NOMO-1 (cell line): ENCODE data around the gene SZT2.
"Not testable (repeated sequence)": the region's sequence is repeated elsewhere in the genome, so short reads cannot be mapped to it uniquely, and the experiment has no call there.

Experiments used
- DNase-seq, 2 experiments: peaks; one replicate each; lab custom pipeline; 2025; ENCODE audit not compliant: unreplicated experiment in 2 of 2; lab: John Stamatoyannopoulos, UW

SZT2 gene

DNA sequence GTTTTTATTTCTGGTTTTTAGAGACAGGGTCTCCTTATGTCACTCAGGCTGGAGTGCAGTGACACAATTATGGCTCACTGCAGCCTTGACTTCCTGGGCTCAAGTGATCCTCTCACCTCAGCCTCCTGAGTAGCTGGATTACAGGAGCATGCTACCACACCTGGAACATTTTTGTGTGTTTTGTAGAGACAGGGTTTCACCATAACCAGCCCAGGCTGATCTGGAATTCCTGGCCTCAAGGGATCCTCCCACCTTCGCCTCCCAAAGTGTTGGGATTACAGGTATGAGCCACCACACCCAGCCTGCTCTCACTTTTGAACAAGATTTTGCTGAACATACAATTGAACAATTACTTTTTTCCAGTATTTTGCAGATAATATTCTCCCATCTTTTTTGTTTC lies 88.0 kb downstream of the SZT2 start:
- no peak for DNase-seq

DNA sequence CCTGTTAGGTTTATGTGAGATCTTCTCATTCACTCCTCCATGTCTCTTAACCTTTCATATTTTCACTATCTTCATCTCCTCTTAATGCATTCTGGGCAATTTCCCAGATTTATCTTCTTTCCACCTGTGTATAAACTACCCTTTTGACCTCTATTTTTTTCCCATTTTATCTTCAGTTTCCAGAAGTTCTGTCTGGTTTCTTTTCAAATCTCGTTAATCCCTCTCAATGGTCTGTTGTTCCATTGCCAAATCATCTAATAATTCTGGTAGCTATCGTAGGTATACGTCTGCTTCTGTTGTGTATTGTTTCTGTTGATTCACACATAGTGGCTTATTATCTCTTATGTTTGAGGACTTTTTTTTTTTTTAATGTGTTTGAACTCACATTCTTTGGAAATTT lies 89.7 kb downstream of the SZT2 start:
- DNase-seq, result no peak

DNA sequence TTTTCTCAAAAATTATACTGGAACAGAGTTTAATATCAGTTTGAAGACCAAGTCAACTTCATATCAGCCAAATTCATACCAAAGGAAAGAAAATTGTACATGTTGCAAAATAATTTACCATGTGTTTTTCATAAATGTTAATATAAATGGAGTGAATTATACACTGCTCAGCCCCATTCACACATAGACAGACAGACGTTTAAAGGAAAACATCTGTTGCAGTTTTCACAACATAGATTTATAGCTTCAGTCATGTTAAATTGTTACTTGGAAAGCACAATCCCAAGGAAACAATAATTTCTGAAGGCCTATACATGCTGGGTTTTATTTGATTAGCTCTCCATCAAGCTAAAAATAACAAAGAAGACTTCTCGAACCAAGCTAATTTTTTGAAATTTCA lies 91.8 kb downstream of the SZT2 start:
- no peak for DNase-seq

DNA sequence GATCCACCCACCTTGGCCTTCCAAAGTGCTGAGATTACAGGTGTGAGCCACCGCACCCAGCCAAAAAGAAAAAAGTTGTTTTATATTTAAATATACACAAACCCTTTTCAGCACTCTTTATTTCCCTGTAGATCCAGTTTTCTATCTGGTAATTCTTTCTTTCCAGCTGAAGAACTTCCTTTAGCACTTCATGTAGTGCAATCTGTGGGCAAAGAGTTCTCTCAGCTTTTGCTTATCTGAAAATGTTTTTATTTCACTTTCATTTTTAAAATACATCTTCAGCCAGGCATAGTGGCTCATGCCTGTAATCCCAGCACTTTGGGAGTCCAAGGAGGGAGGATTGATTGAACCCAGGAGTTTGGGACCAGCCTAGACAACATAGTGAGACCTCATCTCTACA lies 92.5 kb downstream of the SZT2 start:
- no peak for DNase-seq

DNA sequence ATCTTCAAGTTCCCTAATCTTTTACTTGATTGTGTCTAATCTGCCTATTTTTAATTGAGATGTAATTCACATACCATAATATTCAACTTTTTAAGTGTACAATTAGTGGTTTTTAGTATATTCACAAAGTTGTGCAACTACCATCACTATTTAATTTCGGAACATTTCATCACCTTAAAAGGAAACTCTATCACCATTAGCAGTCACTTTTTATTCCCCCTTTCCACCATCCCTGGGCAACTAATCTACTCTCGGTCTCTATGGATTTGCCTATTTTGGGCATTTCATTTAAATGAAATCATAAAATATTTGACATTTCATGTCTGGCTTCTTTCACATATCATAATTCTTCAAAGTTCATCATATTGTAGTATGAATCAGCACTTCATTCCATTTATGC lies 94.7 kb downstream of the SZT2 start:
- no peak for DNase-seq

DNA sequence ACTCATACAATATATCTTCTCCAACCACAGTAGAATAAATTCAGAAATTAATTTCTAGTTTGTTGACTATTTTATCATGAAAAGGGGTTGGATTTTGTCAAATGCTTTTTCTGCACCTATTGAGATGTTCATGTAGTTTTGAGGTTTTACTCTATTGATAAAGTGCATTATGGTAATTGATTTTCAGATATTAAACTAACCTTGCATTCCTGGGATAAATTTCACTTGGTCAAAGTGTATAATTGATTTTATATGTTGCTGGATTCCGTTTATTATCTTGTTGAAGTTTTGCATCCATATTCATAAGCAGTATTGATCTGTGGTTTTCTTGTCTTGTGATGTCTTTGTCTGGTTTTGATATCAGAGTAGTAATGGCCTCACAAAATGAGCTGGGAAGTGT lies 98.5 kb downstream of the SZT2 start:
- DNase-seq, result no peak

DNA sequence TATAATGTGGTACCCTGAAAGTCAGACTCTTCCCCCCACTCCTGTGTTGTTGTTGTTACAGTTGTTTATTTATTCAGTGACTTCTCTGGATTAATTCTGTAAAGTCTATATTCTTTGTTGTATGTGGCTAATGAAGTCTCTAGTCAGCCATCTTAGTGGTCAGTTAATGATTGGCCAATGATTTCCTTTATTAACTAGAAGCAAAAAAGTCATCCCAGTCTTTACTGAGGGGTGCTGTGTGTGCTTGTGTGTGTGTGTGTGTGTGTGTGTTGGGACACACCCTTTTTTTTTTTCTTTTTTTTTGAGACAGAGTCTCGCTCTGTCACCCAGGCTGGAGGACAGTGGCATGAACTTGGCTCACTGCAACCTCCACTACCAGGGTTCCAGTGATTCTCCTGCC lies 101.4 kb downstream of the SZT2 start:
- no peak for DNase-seq

DNA sequence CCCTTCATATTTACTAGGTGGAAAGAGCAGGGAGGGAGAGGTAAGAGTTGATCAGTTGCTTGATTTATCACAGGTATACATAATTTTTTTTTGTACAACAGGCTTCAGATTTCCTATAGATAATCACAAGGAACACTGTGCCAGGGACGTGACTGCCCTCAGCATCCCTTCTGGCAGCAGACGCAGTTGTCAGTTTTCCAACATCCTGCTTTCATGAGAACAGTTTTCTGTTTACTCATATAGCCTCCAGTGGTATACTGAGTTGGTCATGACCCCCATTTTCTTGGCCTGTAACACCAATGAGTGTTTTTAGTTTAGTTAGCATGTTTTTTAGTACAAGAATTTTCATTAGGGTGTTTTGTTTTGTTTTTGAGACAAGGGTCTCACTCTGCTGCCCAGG lies 103.1 kb downstream of the SZT2 start:
- no peak for DNase-seq

DNA sequence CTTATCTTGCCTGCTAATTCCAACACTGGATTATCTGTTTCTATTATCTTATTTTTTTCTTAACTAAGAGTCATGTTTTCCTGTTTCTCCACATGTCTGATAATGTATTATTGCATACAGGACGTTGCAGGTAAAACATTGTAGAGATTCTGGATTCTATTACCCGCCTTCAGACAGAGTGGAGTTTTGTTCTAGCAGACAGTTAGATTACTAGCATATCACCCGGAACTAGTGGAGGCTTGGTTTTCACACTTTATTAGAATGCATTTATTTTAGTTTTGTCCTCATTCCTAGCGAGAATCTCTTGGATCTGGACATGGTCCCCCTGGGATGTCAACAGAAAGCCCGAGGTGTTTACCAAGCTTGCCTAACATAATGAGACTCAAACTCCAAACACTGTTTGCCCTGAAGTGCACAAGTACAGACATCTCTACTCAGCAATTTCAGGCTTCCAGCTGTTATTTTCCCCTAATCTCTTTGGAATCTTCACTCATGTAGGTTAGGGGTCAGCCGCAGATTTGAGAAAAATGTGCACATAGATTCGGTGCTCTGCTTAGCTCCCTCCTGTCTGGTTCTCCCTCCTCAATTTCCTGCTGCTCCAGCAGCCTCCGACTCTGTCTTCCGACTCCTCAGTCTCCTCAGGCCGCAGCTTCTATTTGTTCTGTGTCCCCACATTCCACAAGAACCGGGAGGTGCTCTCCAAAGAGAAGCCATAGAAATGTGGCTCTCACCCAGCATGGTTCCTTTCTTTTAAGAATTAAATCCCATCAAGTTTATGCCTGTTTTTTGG lies 104.2 kb downstream of the SZT2 start:
- DNase-seq, result no peak

DNA sequence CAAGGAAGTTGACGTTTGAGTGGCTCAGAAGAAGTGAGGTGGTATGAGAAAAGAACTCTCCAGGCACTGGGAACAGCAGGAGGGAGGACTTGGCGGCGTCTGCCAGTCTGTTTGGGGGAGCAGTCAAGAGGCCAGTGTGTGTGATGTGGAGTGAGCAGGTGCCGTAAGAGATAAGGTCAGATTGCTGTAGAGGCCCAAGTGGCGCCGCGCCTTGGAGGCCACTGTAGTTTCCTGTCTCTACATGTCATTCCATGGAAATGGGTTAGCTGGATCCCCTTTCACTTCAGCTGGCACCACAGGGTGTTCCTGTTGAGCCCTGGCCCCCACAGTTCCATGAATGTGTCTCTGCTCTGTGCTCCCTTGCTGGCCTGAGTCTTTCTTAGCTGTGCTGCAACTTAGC lies 105.5 kb downstream of the SZT2 start:
- DNase-seq, result no peak

DNA sequence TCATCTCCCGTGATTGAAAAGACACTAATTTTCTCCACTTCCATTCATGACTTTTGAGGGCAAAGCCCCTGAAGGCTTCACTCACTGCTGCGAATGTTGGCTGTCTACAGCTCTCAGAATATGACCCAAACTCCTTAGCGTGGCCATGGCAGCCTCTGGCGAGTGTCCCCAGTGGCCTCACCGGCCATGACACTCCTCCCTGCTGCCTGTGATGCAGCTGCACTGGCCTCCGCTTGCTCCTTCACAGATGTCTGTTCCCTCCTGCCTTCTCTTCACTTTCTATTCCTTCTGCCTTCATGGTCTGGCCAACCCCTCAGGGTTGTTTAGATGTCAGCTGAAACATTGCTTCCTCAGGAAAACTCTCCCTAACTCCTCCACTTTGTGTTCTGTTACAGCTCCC lies 110.2 kb downstream of the SZT2 start:
- no peak for DNase-seq

DNA sequence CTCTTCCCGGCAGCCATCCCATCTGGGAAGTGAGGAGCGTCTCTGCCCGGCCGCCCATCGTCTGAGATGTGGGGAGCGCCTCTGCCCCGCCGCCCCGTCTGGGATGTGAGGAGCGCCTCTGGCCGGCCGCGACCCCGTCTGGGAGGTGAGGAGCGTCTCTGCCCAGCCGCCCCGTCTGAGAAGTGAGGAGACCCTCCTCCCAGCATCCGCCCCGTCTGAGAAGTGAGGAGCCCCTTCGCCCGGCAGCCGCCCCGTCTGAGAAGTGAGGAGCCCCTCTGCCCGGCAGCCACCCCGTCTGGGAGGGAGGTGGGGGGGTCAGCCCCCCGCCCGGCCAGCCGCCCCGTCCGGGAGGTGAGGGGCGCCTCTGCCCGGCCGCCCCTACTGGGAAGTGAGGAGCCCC lies 112.1 kb downstream of the SZT2 start:
- not testable (repeated sequence) for DNase-seq

DNA sequence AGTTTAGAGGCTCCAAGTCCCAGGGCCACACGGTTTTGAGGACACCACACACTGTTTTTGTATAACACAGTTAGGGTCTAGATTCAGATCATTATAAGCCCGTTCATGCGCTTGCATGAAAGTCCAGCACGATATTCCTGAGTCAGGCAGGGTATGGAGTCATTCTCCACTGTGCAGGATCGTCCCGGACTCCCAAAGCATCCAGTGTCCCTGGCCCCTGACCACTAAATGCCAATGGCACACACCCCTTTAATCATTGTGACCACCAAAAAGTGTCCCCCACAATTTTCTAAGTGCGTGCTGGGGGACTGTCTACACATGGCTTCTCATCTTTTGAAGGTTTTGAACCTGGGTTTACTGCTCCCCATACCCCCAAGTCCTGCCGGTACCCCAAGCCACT lies 113.8 kb downstream of the SZT2 start:
- no peak for DNase-seq
